ENCODE measurements around the gene SPPL2A.

DNA sequence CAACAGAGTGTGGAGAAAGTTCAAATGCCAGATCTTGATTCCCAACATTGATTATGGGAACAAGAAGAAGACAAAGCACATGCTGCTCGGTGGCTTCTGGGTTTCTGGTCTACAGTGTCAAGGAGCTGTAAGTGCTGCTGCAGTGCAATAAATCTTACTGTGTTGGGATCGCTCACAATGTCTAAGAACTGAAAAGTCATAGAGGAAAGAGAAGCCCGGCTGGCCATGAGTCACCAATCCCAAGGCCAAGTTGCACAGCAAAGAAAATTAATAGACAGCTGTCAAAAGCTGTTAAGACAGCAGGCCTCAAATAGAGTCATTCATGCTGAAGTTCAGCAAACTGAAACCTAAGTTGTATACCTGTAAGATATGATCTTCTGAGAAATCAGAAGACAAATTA is 33.2 kb upstream of the SPPL2A start:
- no peak for TF ChIP-seq EZH2 (IDR thresholded peaks at IDR 0.05; ENCODE audit: borderline replicate concordance, low read depth, low read length, severe bottlenecking)
- TF ChIP-seq, protein P1, sequence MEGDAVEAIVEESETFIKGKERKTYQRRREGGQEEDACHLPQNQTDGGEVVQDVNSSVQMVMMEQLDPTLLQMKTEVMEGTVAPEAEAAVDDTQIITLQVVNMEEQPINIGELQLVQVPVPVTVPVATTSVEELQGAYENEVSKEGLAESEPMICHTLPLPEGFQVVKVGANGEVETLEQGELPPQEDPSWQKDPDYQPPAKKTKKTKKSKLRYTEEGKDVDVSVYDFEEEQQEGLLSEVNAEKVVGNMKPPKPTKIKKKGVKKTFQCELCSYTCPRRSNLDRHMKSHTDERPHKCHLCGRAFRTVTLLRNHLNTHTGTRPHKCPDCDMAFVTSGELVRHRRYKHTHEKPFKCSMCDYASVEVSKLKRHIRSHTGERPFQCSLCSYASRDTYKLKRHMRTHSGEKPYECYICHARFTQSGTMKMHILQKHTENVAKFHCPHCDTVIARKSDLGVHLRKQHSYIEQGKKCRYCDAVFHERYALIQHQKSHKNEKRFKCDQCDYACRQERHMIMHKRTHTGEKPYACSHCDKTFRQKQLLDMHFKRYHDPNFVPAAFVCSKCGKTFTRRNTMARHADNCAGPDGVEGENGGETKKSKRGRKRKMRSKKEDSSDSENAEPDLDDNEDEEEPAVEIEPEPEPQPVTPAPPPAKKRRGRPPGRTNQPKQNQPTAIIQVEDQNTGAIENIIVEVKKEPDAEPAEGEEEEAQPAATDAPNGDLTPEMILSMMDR (IDR thresholded peaks at IDR 0.05; ENCODE audit: borderline replicate concordance, extremely low read depth, low read length, poor library complexity, severe bottlenecking) = no peak

Measured in DND-41 (cell line).